ENCODE measurements around the gene PHAX. TPM values are rescaled to one million over a fixed set of nuclear protein-coding genes. Genes with fewer than 3 reads are reported as not detected.

PHAX gene
- total RNA-seq, 1 experiment from 2014 or later = 46.2 TPM

- H3K36me3 ChIP-seq (ENCODE audit: control insufficient read depth, insufficient read depth, low read length) = peaks cover 5% of the 10 kb centered on the region
- no TSS peak for BruUV-seq (replicated peaks)
- H3K27me3 ChIP-seq (ENCODE audit: control insufficient read depth, insufficient read depth, low read length) = no peaks in the 10 kb centered on the region
- DNase-seq (ENCODE audit: low read depth, low spot score) = no peak
- in situ Hi-C loops (cut with HindIII; ENCODE audit: low pct_unique_long_range_greater_than_20kb, low sequenced_read_pairs) = no loop called here
- H3K9me3 ChIP-seq (ENCODE audit: control insufficient read depth, insufficient read depth, low read depth, low read length) = no peaks in the 10 kb centered on the region
- no peak overlapping the region for H3K4me3 ChIP-seq (ENCODE audit: low read depth in 2 of 2, low read length in 2 of 2)
- ChIA-PET CTCF (no interaction called here), POLR2A (no interaction called here)
- TF ChIP-seq SIN3A (IDR thresholded peaks at IDR 0.05; ENCODE audit: borderline replicate concordance, insufficient read depth, low read depth, low read length) (no peak), REST (IDR thresholded peaks at IDR 0.05; ENCODE audit: insufficient read depth in 1 of 2, low read depth in 2 of 2, low read length in 1 of 2) (no peak), TCF7L2 (IDR thresholded peaks at IDR 0.05; ENCODE audit: low read depth, low read length) (no peak), CTCF (IDR thresholded peaks at IDR 0.05) (no peak), POLR2AphosphoS5 (IDR thresholded peaks at IDR 0.05; ENCODE audit: low read depth, low read length) (no peak)
- ATAC-seq = no peak
- intact Hi-C loops (cut with micrococcal nuclease; ENCODE audit: unreplicated experiment) = no loop called here
- no peaks in the 10 kb centered on the region for H3K4me1 ChIP-seq (ENCODE audit: control insufficient read depth, insufficient read depth, low read length)
- H3K27ac ChIP-seq (ENCODE audit: low read length) = no peak overlapping the region
Observed at GRCh38 chr5:126576974-126577373, 23.8 kb upstream of the PHAX start.

GRCh38 chr5:126577415-126577814 is 23.3 kb upstream of the PHAX start:
- in situ Hi-C loops (cut with HindIII; ENCODE audit: low pct_unique_long_range_greater_than_20kb, low sequenced_read_pairs) = no loop called here
- Histone ChIP-seq H3K36me3 (ENCODE audit: control insufficient read depth, insufficient read depth, low read length) (peaks cover 7% of the 10 kb centered on the region), H3K27ac (ENCODE audit: low read length) (no peak overlapping the region), H3K9me3 (ENCODE audit: control insufficient read depth, insufficient read depth, low read depth, low read length) (no peaks in the 10 kb centered on the region), H3K4me1 (ENCODE audit: control insufficient read depth, insufficient read depth, low read length) (no peaks in the 10 kb centered on the region), H3K4me3 (ENCODE audit: low read depth in 2 of 2, low read length in 2 of 2) (no peak overlapping the region), H3K27me3 (ENCODE audit: control insufficient read depth, insufficient read depth, low read length) (no peaks in the 10 kb centered on the region)
- POLR2A ChIA-PET = no interaction called here
- intact Hi-C loops (cut with micrococcal nuclease; ENCODE audit: unreplicated experiment) = no loop called here
- DNase-seq (ENCODE audit: low read depth, low spot score) (no peak), ATAC-seq (no peak)
- TF ChIP-seq REST (IDR thresholded peaks at IDR 0.05; ENCODE audit: insufficient read depth in 1 of 2, low read depth in 2 of 2, low read length in 1 of 2) = no peak
- no peak for TF ChIP-seq POLR2AphosphoS5 (IDR thresholded peaks at IDR 0.05; ENCODE audit: low read depth, low read length)
- no peak for TF ChIP-seq SIN3A (IDR thresholded peaks at IDR 0.05; ENCODE audit: borderline replicate concordance, insufficient read depth, low read depth, low read length)
- TF ChIP-seq CTCF (IDR thresholded peaks at IDR 0.05) = no peak
- TF ChIP-seq TCF7L2 (IDR thresholded peaks at IDR 0.05; ENCODE audit: low read depth, low read length) = no peak
- CTCF ChIA-PET = no interaction called here
- BruUV-seq (replicated peaks) = no TSS peak
